ENCODE results near the gene MAN1A2.

The MAN1A2 gene

GRCh38 chr1:117562581-117563491 is 195.6 kb downstream of the MAN1A2 start:
- no peak for DNase-seq

- DNase-seq: no peak
Measured at GRCh38 chr1:117563492-117563875, 196.2 kb downstream of the MAN1A2 start.

DNA sequence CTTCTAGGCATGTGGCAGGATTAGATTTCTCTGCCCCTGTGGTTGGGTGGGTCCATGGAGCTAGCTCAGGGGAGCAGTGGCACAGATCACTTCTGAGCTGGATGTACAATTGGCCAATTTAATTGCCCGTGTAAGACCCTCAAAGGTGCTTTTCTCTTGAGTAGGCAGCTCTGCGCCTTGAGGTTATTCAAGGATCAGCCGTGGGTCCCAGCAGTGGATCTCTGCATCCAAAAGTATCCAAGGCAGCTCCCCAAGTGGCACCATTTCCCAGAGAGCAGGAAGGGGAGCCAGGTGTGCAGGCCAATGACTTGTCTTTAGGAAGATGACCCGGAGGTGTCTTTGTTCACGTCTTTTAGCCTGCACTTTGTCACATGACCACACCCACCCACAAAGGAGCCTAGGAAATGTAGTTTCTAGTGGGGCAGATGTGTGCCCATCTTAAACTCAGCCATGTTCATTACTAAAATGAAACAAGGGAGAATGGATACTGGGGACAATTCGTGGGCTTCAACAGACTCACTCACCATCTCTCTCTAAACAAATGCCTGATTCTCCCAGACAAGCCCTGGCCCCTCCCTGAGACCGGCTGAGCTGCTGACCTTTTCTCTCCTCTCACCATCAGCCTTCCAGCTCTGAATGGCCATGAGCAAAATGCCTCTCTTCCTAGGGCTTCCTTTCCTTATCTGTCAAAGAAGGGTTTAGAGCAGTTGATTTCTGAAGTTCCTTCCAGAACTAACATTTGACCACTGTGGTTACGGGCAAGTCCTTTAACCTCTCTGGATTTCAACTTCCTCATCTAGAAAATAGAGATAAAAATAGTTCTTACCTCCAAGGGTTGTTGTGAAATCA is 197.2 kb downstream of the MAN1A2 start:
- DNase-seq: no peak

DNA sequence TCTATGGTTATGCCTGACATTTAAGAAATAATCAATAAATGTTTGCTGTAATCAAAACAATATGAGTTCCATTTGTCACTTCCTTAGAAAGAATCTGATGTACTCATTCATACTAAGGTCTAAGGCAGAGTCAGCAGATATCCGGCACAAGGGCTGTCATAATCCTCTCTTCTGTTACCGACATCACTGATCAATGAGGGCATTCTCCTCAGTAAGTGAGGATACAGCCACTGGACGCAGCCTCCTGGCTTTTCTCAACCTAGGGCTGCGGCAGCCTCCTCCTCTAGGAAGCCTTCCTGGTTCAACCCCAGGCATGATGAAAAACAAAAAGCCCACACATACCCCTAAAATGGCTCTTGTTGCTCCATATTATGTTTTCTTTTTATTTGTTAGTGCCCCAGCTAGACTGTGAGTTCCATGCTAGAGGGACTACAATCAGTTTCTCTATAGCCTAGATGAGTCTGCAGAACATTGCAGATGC is 197.9 kb downstream of the MAN1A2 start:
- DNase-seq: no peak

- DNase-seq: peak; percentile 27
Measured at GRCh38 chr1:117565745-117566455, 198.7 kb downstream of the MAN1A2 start.

DNA sequence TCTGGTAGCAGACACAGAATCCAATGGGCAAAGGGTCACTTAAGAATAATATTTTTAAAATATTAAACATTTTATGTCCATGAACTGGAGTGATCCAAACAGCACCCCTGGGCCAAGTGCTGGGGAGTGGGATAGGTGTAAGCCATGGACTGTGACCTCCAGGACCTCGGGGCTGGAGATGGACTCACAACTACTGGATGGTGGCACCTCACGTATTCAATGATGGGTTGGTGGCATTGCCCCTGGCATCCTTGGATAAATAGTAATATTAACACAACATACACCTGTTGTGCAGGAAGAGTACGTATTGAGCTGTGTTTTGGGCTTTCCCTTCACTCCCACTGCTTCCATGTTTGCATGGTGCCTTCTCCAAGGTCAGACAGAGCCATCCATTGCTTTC is 199.3 kb downstream of the MAN1A2 start:
- DNase-seq: no peak

DNA sequence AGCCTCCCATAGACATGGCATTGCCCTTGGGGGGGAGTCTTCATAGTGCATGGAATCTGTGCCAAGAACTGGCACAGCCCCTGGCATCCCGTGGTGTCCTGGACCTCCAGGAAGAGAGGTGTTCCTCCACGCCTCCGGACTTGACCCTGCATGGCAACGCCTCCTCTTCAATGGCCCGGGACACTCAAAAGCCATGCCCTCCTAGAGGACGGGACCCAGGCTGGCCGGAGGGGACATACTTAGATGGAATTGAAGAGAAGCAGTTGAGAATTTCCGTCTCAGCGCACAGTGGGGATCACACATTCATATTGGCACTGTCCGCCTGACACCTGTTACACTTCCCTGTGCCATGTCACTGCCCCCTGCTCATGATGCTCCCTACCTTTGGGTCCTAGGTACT is 200.2 kb downstream of the MAN1A2 start:
- no peak for DNase-seq

DNA sequence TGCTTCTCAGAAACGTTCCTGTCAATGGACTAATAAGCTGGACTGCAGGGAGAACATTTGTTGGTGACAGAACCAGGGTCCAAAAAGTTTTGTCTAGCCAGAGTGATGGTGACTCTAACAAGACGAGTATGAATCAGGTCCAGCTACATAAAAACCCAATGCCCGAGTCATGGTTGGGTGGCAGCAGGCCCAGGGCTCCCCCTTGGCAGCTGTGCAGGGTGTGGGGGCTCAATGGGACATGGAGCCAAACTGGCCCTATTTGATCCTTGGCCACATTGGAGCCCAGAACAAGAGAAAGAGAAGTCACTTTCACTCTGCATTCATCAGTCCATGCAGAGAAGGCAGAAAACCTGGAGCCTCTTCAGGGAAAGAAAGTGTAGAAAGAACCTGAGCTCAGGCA is 200.7 kb downstream of the MAN1A2 start:
- no peak for DNase-seq

GRCh38 chr1:117568999-117569398 is 201.8 kb downstream of the MAN1A2 start:
- DNase-seq: no peak

GRCh38 chr1:117569856-117570255 is 202.6 kb downstream of the MAN1A2 start:
- DNase-seq: no peak

DNA sequence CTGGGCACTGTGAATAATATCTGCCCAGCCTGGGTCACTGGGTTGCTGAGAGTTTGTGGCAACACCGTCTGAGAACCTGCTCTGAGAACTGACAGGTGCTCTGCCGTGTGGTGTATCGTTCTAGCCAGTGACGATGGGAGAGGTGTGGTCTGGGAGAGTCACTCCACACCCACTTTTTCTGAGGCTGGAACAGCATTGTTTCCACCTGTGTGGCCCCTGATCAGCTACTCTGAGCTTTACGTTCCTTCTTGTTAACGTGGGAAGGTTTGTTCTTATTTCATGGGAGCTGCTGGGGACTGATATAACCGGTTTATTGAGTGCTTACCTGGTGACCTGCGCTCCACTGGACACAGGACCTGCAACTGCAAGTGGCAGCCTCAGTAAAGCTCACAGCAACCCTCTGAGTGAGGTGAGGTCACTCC is 203.8 kb downstream of the MAN1A2 start:
- no peak for DNase-seq

GRCh38 chr1:117571496-117571895 is 204.2 kb downstream of the MAN1A2 start:
- DNase-seq: no peak

DNA sequence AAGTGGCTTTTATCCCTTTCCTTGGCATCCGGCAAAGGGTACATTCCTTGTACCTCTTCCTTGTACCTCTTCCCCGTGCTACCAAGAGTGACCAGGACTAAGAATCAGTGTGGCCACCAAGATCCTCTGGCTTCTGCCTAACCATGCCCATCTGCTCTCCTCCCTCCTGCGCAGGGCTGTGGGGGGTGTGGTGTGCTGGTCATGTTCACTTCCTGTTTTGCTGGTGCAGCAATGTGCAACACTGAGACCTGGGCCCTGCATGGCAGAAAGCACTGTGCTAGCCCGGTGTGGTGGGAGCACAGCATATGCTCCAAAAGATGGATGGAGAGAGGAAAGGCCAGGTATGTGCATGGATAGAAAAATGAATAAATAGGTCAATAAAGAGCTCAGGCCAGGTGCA is 205.3 kb downstream of the MAN1A2 start:
- DNase-seq: no peak

GRCh38 chr1:117573386-117574023 is 206.3 kb downstream of the MAN1A2 start:
- no peak for DNase-seq

- no peak for DNase-seq
Measured at GRCh38 chr1:117574161-117574835, 207.0 kb downstream of the MAN1A2 start.

GRCh38 chr1:117575586-117576225 is 208.5 kb downstream of the MAN1A2 start:
- no peak for DNase-seq

DNA sequence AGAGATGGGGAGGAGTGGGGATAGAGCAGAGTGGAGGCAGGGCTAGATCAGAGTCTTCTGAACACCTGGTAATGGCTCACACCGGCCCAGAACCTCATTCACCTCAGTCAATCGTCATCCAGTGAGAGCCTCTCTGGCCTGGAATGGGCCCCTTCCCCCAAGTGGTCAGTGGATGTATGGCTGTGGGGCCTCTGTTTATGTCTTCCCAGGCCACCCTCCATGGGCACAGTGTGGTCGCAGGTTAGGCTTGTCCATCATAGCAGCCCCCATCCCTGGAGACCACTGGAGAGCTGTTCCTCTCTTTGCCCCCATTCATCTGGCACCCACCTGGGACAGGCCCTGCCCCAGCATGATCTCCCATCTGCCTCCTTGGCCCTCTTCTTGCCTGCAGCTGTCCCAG is 209.0 kb downstream of the MAN1A2 start:
- no peak for DNase-seq

GRCh38 chr1:117577191-117577885 is 210.1 kb downstream of the MAN1A2 start:
- no peak for DNase-seq

GRCh38 chr1:117578466-117578865 is 211.2 kb downstream of the MAN1A2 start:
- DNase-seq: no peak
